GM23338 (cell line): Measurements from ENCODE around the gene IL4I1. TPM values are rescaled to one million over a fixed set of nuclear protein-coding genes. Genes with fewer than 3 reads are reported as not detected.

ENCODE experiments used
- ATAC-seq: fragments of 200-7000 bp; cut with Tn5 transposase; 3 replicates; pipeline ENCODE4 v1.9.1; 2020
- DNase-seq: peaks from one replicate; pipeline ENCODE4 v3.0.0-alpha.2; 2015; ENCODE audit warnings: low spot score
- H2AFZ ChIP-seq: fragments of 200-600 bp; sonication (generic); 2 replicates; pipeline ENCODE4 v1.8.0; 2016; ENCODE audit warnings: antibody characterized with exemption, mild to moderate bottlenecking, moderate library complexity
- H3F3A ChIP-seq: fragments of 200-600 bp; sonication (generic); replicated peaks from 2 replicates; pipeline ENCODE4 v1.8.0; 2017; ENCODE audit warnings: antibody characterized with exemption, mixed run types, low read depth
- H3K27ac ChIP-seq: fragments of 200-600 bp; sonication (generic); 2 replicates; pipeline ENCODE4 v1.6.1; 2016; ENCODE audit warnings: low read depth
- H3K27me3 ChIP-seq: fragments of 200-600 bp; sonication (generic); 2 replicates; pipeline ENCODE4 v1.8.0; 2016; ENCODE audit warnings: mild to moderate bottlenecking, mixed run types, moderate library complexity; ENCODE audit not compliant: insufficient read depth
- H3K36me3 ChIP-seq: fragments of 200-600 bp; sonication (generic); 2 replicates; pipeline ENCODE4 v1.8.0; 2016; ENCODE audit warnings: mild to moderate bottlenecking; ENCODE audit not compliant: insufficient read depth
- H3K4me1 ChIP-seq: fragments of 200-600 bp; sonication (generic); 2 replicates; pipeline ENCODE4 v1.8.0; 2016; ENCODE audit warnings: mild to moderate bottlenecking, moderate library complexity; ENCODE audit not compliant: insufficient read depth
- H3K4me2 ChIP-seq: fragments of 200-600 bp; sonication (generic); 2 replicates; pipeline ENCODE4 v1.7.1; 2017; ENCODE audit warnings: mixed run types
- H3K4me3 ChIP-seq: fragments of 200-600 bp; sonication (generic); 2 replicates; pipeline ENCODE4 v1.6.1; 2016; ENCODE audit warnings: mixed run types
- H3K79me2 ChIP-seq: fragments of 200-600 bp; sonication (generic); replicated peaks from 2 replicates; pipeline ENCODE4 v1.8.0; 2017; ENCODE audit warnings: mild to moderate bottlenecking; ENCODE audit not compliant: insufficient read depth
- H3K9me2 ChIP-seq: fragments of 200-600 bp; sonication (generic); 2 replicates; pipeline ENCODE4 v1.8.0; 2017; ENCODE audit not compliant: insufficient read depth
- H4K20me1 ChIP-seq: fragments of 200-600 bp; sonication (generic); replicated peaks from 2 replicates; pipeline ENCODE4 v1.8.0; 2017; ENCODE audit warnings: mild to moderate bottlenecking; ENCODE audit not compliant: insufficient read depth
- H3K27ac Mint-ChIP-seq: 2 replicates; pipeline ENCODE4 v1.8.0; 2020; ENCODE audit warnings: inconsistent platforms, mild to moderate bottlenecking, moderate library complexity, mixed read lengths
- H3K27me3 Mint-ChIP-seq: 3 replicates; pipeline ENCODE4 v1.8.0; 2022; ENCODE audit warnings: low read depth, mild to moderate bottlenecking, moderate library complexity, mixed read lengths, inconsistent platforms; ENCODE audit not compliant: insufficient read depth, poor library complexity
- H3K36me3 Mint-ChIP-seq: 3 replicates; pipeline ENCODE4 v1.8.0; 2021; ENCODE audit warnings: low read depth, mild to moderate bottlenecking, inconsistent platforms, moderate library complexity, mixed read lengths
- H3K4me1 Mint-ChIP-seq: 3 replicates; pipeline ENCODE4 v1.8.0; 2020; ENCODE audit warnings: mild to moderate bottlenecking, inconsistent platforms, mixed read lengths
- H3K4me3 Mint-ChIP-seq: 3 replicates; pipeline ENCODE4 v1.8.0; 2021; ENCODE audit warnings: moderate library complexity, mild to moderate bottlenecking, inconsistent platforms, mixed read lengths
- H3K9me3 Mint-ChIP-seq: 3 replicates; pipeline ENCODE4 v1.8.0; 2020; ENCODE audit warnings: moderate library complexity, mild to moderate bottlenecking, inconsistent platforms, mixed read lengths
- CREB1 ChIP-seq: fragments of 250-450 bp; sonication (Bioruptor Pico); IDR thresholded peaks from 2 replicates; pipeline ENCODE4 v1.5.0; 2020; ENCODE audit warnings: low read depth, mild to moderate bottlenecking, moderate library complexity
- EZH2 ChIP-seq: fragments of 200-600 bp; sonication (generic); IDR thresholded peaks from one replicate; pipeline ENCODE4 v1.8.0; 2017; ENCODE audit warnings: antibody characterized with exemption, mild to moderate bottlenecking, low read depth; ENCODE audit not compliant: unreplicated experiment
- EZH2phosphoT487 ChIP-seq: fragments of 200-600 bp; sonication (generic); IDR thresholded peaks from one replicate; pipeline ENCODE4 v1.8.1; 2018; ENCODE audit warnings: antibody characterized with exemption; ENCODE audit not compliant: unreplicated experiment
- JUNB ChIP-seq: IDR thresholded peaks from one replicate; pipeline ENCODE4 v1.6.1; 2016; ENCODE audit warnings: antibody characterized with exemption; ENCODE audit not compliant: unreplicated experiment
- NANOG ChIP-seq: IDR thresholded peaks from 2 replicates; pipeline ENCODE4 v1.6.1; 2016; ENCODE audit warnings: antibody characterized with exemption, borderline replicate concordance
- POLR2AphosphoS5 ChIP-seq: IDR thresholded peaks from 2 replicates; pipeline ENCODE4 v1.6.1; 2016; ENCODE audit warnings: antibody characterized with exemption, low read depth
- STAT1 ChIP-seq: IDR thresholded peaks from one replicate; pipeline ENCODE4 v1.6.1; 2016; ENCODE audit warnings: antibody characterized with exemption; ENCODE audit not compliant: unreplicated experiment
- ZNF114 ChIP-seq: fragments of 250-450 bp; sonication (Bioruptor Pico); IDR thresholded peaks from 2 replicates; pipeline ENCODE4 v1.5.0; 2020; ENCODE audit warnings: mild to moderate bottlenecking, moderate library complexity
- ZNF331 ChIP-seq: fragments of 250-450 bp; sonication (Bioruptor Pico); IDR thresholded peaks from 2 replicates; pipeline ENCODE4 v1.5.0; 2020; ENCODE audit warnings: low read depth, mild to moderate bottlenecking, moderate library complexity
- ZNF462 ChIP-seq: fragments of 250-450 bp; sonication (Bioruptor Pico); IDR thresholded peaks from 2 replicates; pipeline ENCODE4 v1.5.0; 2020; ENCODE audit warnings: mild to moderate bottlenecking, moderate library complexity
- polyA plus RNA-seq: library from polyadenylated mRNA; unstranded; fragments of >200 nt; fragmentation: Nextera tagmentation; extraction: Ambion mirVana; gene quantifications from 2 replicates; pipeline ENCODE4 v1.2.1, GENCODE V29; 2016
- total RNA-seq: library from RNA; depleted of rRNA; stranded (reverse); fragments of >200 nt; shearing (Covaris generic); gene quantifications from 2 replicates; pipeline ENCODE4 v1.2.3, GENCODE V29; 2014
- TF ChIP-seq, protein P1 (sequence below), 2 experiments: fragments of 200-600 bp in 1 of 2; sonication (generic) in 1 of 2; conservative IDR thresholded peaks; 2 replicates each; pipeline versions ENCODE4 v1.5.1 to v1.6.1; 2016 to 2017; ENCODE audit warnings: antibody characterized with exemption in 2 of 2, low read depth in 2 of 2, mild to moderate bottlenecking in 2 of 2, moderate library complexity in 1 of 2
- TF ChIP-seq, protein P2 (sequence below): IDR thresholded peaks from one replicate; pipeline ENCODE4 v1.6.1; 2018; ENCODE audit warnings: antibody characterized with exemption; ENCODE audit not compliant: unreplicated experiment
- TF ChIP-seq, protein P3 (sequence below): IDR thresholded peaks from 2 replicates; pipeline ENCODE4 v1.6.1; 2016; ENCODE audit warnings: antibody characterized with exemption

The IL4I1 gene
- total and polyA plus RNA-seq, 2 experiments from 2014 or later: 0.60 to 0.69 TPM

- Histone ChIP-seq H3K4me2 (no peak overlapping the region), H4K20me1 (no peaks in the 10 kb centered on the region; the same call in 1 of the 2 replicates), H3F3A (peaks cover 14% of the 10 kb centered on the region; the same call in 1 of the 2 replicates), H3K36me3 (no peaks in the 10 kb centered on the region), H3K27ac (no peak overlapping the region), H3K4me3 (no peak overlapping the region), H3K27me3 (no peaks in the 10 kb centered on the region), H3K79me2 (peaks cover 24% of the 10 kb centered on the region), H3K9me2 (no peaks in the 10 kb centered on the region), H2AFZ (no peak overlapping the region), H3K4me1 (peaks cover 18% of the 10 kb centered on the region; the same call in 1 of the 2 replicates)
- TF ChIP-seq, protein P1, sequence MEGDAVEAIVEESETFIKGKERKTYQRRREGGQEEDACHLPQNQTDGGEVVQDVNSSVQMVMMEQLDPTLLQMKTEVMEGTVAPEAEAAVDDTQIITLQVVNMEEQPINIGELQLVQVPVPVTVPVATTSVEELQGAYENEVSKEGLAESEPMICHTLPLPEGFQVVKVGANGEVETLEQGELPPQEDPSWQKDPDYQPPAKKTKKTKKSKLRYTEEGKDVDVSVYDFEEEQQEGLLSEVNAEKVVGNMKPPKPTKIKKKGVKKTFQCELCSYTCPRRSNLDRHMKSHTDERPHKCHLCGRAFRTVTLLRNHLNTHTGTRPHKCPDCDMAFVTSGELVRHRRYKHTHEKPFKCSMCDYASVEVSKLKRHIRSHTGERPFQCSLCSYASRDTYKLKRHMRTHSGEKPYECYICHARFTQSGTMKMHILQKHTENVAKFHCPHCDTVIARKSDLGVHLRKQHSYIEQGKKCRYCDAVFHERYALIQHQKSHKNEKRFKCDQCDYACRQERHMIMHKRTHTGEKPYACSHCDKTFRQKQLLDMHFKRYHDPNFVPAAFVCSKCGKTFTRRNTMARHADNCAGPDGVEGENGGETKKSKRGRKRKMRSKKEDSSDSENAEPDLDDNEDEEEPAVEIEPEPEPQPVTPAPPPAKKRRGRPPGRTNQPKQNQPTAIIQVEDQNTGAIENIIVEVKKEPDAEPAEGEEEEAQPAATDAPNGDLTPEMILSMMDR (conservative IDR thresholded peaks at IDR 0.05; ENCODE audit: low read depth in 2 of 2): no peak
- TF ChIP-seq, protein P2, sequence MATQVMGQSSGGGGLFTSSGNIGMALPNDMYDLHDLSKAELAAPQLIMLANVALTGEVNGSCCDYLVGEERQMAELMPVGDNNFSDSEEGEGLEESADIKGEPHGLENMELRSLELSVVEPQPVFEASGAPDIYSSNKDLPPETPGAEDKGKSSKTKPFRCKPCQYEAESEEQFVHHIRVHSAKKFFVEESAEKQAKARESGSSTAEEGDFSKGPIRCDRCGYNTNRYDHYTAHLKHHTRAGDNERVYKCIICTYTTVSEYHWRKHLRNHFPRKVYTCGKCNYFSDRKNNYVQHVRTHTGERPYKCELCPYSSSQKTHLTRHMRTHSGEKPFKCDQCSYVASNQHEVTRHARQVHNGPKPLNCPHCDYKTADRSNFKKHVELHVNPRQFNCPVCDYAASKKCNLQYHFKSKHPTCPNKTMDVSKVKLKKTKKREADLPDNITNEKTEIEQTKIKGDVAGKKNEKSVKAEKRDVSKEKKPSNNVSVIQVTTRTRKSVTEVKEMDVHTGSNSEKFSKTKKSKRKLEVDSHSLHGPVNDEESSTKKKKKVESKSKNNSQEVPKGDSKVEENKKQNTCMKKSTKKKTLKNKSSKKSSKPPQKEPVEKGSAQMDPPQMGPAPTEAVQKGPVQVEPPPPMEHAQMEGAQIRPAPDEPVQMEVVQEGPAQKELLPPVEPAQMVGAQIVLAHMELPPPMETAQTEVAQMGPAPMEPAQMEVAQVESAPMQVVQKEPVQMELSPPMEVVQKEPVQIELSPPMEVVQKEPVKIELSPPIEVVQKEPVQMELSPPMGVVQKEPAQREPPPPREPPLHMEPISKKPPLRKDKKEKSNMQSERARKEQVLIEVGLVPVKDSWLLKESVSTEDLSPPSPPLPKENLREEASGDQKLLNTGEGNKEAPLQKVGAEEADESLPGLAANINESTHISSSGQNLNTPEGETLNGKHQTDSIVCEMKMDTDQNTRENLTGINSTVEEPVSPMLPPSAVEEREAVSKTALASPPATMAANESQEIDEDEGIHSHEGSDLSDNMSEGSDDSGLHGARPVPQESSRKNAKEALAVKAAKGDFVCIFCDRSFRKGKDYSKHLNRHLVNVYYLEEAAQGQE: no peak
- no peak for TF ChIP-seq JUNB
- TF ChIP-seq ZNF462 (CRISPR knock-in tag): no peak
- TF ChIP-seq STAT1: no peak
- no peak for TF ChIP-seq EZH2
- TF ChIP-seq POLR2AphosphoS5: no peak
- no peak for TF ChIP-seq ZNF331 (CRISPR knock-in tag)
- TF ChIP-seq ZNF114 (CRISPR knock-in tag): no peak
- TF ChIP-seq EZH2phosphoT487: no peak
- TF ChIP-seq CREB1 (CRISPR knock-in tag): no peak
- TF ChIP-seq, protein P3, sequence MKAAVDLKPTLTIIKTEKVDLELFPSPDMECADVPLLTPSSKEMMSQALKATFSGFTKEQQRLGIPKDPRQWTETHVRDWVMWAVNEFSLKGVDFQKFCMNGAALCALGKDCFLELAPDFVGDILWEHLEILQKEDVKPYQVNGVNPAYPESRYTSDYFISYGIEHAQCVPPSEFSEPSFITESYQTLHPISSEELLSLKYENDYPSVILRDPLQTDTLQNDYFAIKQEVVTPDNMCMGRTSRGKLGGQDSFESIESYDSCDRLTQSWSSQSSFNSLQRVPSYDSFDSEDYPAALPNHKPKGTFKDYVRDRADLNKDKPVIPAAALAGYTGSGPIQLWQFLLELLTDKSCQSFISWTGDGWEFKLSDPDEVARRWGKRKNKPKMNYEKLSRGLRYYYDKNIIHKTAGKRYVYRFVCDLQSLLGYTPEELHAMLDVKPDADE: no peak
- TF ChIP-seq NANOG: no peak
- no peak overlapping the region; the same call in 2 of the 3 replicates for H3K4me3 Mint-ChIP-seq
- H3K27me3 Mint-ChIP-seq: peaks cover 16% of the 10 kb centered on the region
- ATAC-seq (no peak), DNase-seq (no peak)
- H3K36me3 Mint-ChIP-seq: peaks cover 21% of the 10 kb centered on the region
- no peaks in the 10 kb centered on the region; the same call in 1 of the 3 replicates for H3K9me3 Mint-ChIP-seq
- no peak overlapping the region for H3K27ac Mint-ChIP-seq
- H3K4me1 Mint-ChIP-seq: peaks cover 27% of the 10 kb centered on the region
Observed at GRCh38 chr19:49873834-49874233, 22.9 kb downstream of the IL4I1 start.
